Measurements from ENCODE around the gene PHF21A. TPM values are rescaled to one million over a fixed set of nuclear protein-coding genes. Genes with fewer than 3 reads are reported as not detected.

Gene PHF21A
- total RNA-seq, 2 experiments from 2014 or later: 23.1 to 56.1 TPM

- no TSS peak for BruUV-seq (replicated peaks)
- Histone ChIP-seq H2AFZ (ENCODE audit: low read length) (no peak overlapping the region), H3K36me3 (ENCODE audit: insufficient read depth, low read length) (no peaks in the 10 kb centered on the region), H3K4me3 (ENCODE audit: low read depth, low read length, poor library complexity, severe bottlenecking) (no peak overlapping the region), H3K4me2 (ENCODE audit: low read length) (no peak overlapping the region), H3K9me2 (ENCODE audit: insufficient read depth, low read length) (no peaks in the 10 kb centered on the region), H3K4me1 (ENCODE audit: insufficient read depth, low read length, poor library complexity, severe bottlenecking) (peaks cover 13% of the 10 kb centered on the region), H3K9me3 (ENCODE audit: low read length) (no peaks in the 10 kb centered on the region), H3K27ac (ENCODE audit: low read depth, low read length, poor library complexity, severe bottlenecking) (no peak overlapping the region), H3K79me2 (ENCODE audit: insufficient read depth, low read depth, low read length) (no peaks in the 10 kb centered on the region), H4K20me1 (ENCODE audit: insufficient read depth, low read length) (no peaks in the 10 kb centered on the region)
- ChIA-PET CTCF (ENCODE audit: unreplicated experiment) (no interaction called here), POLR2A (no interaction called here)
- intact Hi-C loops (cut with micrococcal nuclease; ENCODE audit: unreplicated experiment): no loop called here
- no peak for DNase-seq (ENCODE audit: low spot score)
- TF ChIP-seq EZH2phosphoT487 (IDR thresholded peaks at IDR 0.05; ENCODE audit: borderline replicate concordance, low read depth, low read length) (no peak), CTCF (conservative IDR thresholded peaks at IDR 0.05; ENCODE audit: low read length) (no peak)
Measured at GRCh38 chr11:45896422-45896984, 224.8 kb downstream of the PHF21A start.

- H3K9me2 ChIP-seq (ENCODE audit: insufficient read depth, low read length): no peaks in the 10 kb centered on the region
- ChIA-PET CTCF (ENCODE audit: unreplicated experiment) (no interaction called here), POLR2A (interaction anchor here (1.1 kb wide), 1 partner anchor 55 kb away, joined by 4 read pairs; no protein-coding TSS in a partner anchor)
- intact Hi-C loops (cut with micrococcal nuclease; ENCODE audit: unreplicated experiment): no loop called here
- H3K9me3 ChIP-seq (ENCODE audit: low read length): no peaks in the 10 kb centered on the region
- no peak overlapping the region for H2AFZ ChIP-seq (ENCODE audit: low read length)
- no peaks in the 10 kb centered on the region for H3K36me3 ChIP-seq (ENCODE audit: insufficient read depth, low read length)
- peaks cover 13% of the 10 kb centered on the region for H3K4me1 ChIP-seq (ENCODE audit: insufficient read depth, low read length, poor library complexity, severe bottlenecking)
- BruUV-seq (replicated peaks): no TSS peak
- H3K79me2 ChIP-seq (ENCODE audit: insufficient read depth, low read depth, low read length): no peaks in the 10 kb centered on the region
- no peak for DNase-seq (ENCODE audit: low spot score)
- H4K20me1 ChIP-seq (ENCODE audit: insufficient read depth, low read length): no peaks in the 10 kb centered on the region
- TF ChIP-seq CTCF (conservative IDR thresholded peaks at IDR 0.05; ENCODE audit: low read length) (no peak), EZH2phosphoT487 (IDR thresholded peaks at IDR 0.05; ENCODE audit: borderline replicate concordance, low read depth, low read length) (no peak)
- H3K27ac ChIP-seq (ENCODE audit: low read depth, low read length, poor library complexity, severe bottlenecking): no peak overlapping the region
- H3K4me3 ChIP-seq (ENCODE audit: low read depth, low read length, poor library complexity, severe bottlenecking): no peak overlapping the region
- no peak overlapping the region for H3K4me2 ChIP-seq (ENCODE audit: low read length)
Measured at GRCh38 chr11:45895553-45896259, 225.5 kb downstream of the PHF21A start.
